Measurements from ENCODE around the gene TAF4B. TPM values are rescaled to one million over a fixed set of nuclear protein-coding genes. Genes with fewer than 3 reads are reported as not detected.

TAF4B gene
- total RNA-seq, 1 experiment from 2014 or later: 15.2 TPM

DNA sequence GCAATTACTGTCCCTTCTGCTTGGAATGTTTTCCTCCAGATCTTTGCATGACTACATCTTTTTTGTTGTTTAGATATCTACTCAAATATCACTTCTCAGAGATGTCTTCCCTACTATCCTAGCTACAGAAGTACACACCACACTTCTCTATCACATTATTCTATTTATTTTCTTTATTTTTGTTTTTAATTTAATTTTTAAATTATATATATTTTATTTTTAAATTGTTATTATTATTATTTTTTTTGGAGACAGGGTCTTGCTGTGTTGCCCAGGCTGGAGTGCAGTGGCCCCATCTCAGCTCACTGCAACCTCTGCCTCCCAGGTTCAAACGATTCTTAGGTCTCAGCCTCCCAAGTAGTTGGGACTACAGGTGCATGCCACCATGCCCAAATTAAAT lies 106.7 kb downstream of the TAF4B start:
- no peak overlapping the region for H3K27ac Mint-ChIP-seq
- ATAC-seq: no peak
- no peaks in the 10 kb centered on the region for H3K4me1 Mint-ChIP-seq
- no peak for DNase-seq (ENCODE audit: low spot score)
- no peak for TF ChIP-seq RELA (CRISPR knock-in tag; IDR thresholded peaks at IDR 0.05; ENCODE audit: borderline replicate concordance)
- peak; percentile 94 for TF ChIP-seq HMGA2 (CRISPR knock-in tag; IDR thresholded peaks at IDR 0.05)
- CTCF ChIA-PET: no interaction called here
- no peaks in the 10 kb centered on the region for H3K27me3 Mint-ChIP-seq (ENCODE audit: low read depth)
- no peak overlapping the region for H3K4me3 Mint-ChIP-seq
- H3K36me3 Mint-ChIP-seq: no peaks in the 10 kb centered on the region
- no peaks in the 10 kb centered on the region for H3K9me3 Mint-ChIP-seq
- POLR2A ChIA-PET: no interaction called here

DNA sequence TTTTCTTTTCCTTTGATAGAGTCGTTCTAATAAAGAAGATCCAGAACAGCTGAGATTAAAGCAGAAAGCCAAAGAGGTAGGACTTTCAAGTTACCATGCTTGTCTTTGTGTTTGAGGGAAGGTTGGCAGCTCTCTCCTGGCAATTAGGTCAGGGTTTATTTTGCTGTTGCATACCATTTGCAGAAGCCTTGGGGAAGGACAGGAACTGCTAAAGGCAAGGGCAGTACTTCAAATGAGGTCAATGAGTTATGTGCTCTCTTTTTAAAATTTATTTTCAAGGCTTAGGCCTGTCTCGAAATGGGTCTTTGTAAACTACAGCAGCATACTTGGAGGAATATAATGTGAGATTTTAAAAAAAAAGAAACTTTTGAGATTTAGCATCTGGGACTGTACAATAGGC lies 108.9 kb downstream of the TAF4B start:
- Mint-ChIP-seq H3K4me1 (no peaks in the 10 kb centered on the region), H3K4me3 (no peak overlapping the region), H3K36me3 (no peaks in the 10 kb centered on the region), H3K9me3 (no peaks in the 10 kb centered on the region), H3K27me3 (ENCODE audit: low read depth) (no peaks in the 10 kb centered on the region), H3K27ac (no peak overlapping the region; the same call in 1 of the 2 replicates)
- DNase-seq (ENCODE audit: low spot score) (no peak), ATAC-seq (no peak)
- CTCF ChIA-PET: no interaction called here
- POLR2A ChIA-PET: no interaction called here
- no peak for TF ChIP-seq OVOL2 (CRISPR knock-in tag; IDR thresholded peaks at IDR 0.05; ENCODE audit: borderline replicate concordance)
- no peak for TF ChIP-seq ATF1 (CRISPR knock-in tag; IDR thresholded peaks at IDR 0.05)
- no peak for TF ChIP-seq ELF4 (CRISPR knock-in tag; IDR thresholded peaks at IDR 0.05; ENCODE audit: low read depth)
- TF ChIP-seq NR3C1 (CRISPR knock-in tag; conservative IDR thresholded peaks at IDR 0.05; ENCODE audit: low read depth): no peak
- no peak for TF ChIP-seq SOX15 (CRISPR knock-in tag; IDR thresholded peaks at IDR 0.05)
- TF ChIP-seq, protein P1, sequence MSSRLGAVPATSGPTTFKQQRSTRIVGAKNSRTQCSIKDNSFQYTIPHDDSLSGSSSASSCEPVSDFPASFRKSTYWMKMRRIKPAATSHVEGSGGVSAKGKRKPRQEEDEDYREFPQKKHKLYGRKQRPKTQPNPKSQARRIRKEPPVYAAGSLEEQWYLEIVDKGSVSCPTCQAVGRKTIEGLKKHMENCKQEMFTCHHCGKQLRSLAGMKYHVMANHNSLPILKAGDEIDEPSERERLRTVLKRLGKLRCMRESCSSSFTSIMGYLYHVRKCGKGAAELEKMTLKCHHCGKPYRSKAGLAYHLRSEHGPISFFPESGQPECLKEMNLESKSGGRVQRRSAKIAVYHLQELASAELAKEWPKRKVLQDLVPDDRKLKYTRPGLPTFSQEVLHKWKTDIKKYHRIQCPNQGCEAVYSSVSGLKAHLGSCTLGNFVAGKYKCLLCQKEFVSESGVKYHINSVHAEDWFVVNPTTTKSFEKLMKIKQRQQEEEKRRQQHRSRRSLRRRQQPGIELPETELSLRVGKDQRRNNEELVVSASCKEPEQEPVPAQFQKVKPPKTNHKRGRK (CRISPR knock-in tag; IDR thresholded peaks at IDR 0.05; ENCODE audit: borderline replicate concordance): no peak
- TF ChIP-seq ZNF423 (CRISPR knock-in tag; IDR thresholded peaks at IDR 0.05): no peak
- no peak for TF ChIP-seq ESRRA (CRISPR knock-in tag; IDR thresholded peaks at IDR 0.05; ENCODE audit: borderline replicate concordance)
- no peak for TF ChIP-seq FOXK1 (CRISPR knock-in tag; IDR thresholded peaks at IDR 0.05)
- no peak for TF ChIP-seq TEAD4 (CRISPR knock-in tag; IDR thresholded peaks at IDR 0.05)

DNA sequence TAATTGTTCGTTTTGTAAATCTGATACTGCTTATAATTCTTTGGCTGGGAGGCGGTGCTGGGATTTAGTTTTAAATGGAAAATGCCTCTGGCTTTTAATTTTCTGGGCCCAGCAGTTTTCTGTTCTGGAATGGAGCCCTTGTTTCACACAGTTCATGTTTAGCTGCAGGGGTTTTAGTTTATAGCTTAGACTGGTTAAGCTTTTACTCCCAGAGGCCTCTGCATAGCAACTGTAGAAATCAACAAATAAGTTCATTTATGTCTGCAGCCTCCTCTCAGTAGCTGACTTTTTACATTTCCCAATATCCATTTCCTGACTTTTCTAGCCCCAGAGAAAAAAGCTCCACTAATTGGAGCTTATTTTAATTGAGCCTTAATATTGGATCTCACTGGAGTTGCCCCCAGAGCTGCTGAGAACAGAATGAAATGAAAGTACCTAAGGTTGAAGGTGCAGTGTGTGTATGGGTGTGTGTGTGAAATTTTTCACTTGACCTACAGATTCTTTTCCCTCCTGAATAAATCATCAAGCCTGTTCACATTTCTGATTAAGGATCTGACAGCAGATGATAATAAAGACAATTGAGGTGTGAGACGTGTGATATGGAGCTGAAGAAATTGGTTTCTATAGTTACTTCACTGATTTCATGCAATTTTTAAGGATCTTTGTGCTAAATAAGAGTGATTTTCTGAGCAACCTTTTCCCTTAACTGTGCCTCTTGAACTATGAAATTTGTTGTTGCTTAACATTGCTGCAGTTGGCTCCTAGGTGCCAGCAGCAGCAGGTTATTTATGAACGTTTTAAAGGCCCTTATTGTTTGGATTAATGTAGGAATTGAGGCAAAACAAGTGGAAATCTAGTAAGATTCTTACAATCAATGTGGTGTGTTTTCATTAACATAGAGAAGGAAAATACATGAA lies 109.6 kb downstream of the TAF4B start:
- Mint-ChIP-seq H3K36me3 (no peaks in the 10 kb centered on the region), H3K27me3 (ENCODE audit: low read depth) (no peaks in the 10 kb centered on the region), H3K4me3 (no peak overlapping the region), H3K27ac (no peak overlapping the region), H3K9me3 (no peaks in the 10 kb centered on the region), H3K4me1 (no peaks in the 10 kb centered on the region)
- POLR2A ChIA-PET: no interaction called here
- CTCF ChIA-PET: no interaction called here
- ATAC-seq: no peak
- no peak for DNase-seq (ENCODE audit: low spot score)
- TF ChIP-seq, protein P2, sequence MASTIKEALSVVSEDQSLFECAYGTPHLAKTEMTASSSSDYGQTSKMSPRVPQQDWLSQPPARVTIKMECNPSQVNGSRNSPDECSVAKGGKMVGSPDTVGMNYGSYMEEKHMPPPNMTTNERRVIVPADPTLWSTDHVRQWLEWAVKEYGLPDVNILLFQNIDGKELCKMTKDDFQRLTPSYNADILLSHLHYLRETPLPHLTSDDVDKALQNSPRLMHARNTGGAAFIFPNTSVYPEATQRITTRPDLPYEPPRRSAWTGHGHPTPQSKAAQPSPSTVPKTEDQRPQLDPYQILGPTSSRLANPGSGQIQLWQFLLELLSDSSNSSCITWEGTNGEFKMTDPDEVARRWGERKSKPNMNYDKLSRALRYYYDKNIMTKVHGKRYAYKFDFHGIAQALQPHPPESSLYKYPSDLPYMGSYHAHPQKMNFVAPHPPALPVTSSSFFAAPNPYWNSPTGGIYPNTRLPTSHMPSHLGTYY (CRISPR knock-in tag; IDR thresholded peaks at IDR 0.05): no peak
- TF ChIP-seq, protein P3, sequence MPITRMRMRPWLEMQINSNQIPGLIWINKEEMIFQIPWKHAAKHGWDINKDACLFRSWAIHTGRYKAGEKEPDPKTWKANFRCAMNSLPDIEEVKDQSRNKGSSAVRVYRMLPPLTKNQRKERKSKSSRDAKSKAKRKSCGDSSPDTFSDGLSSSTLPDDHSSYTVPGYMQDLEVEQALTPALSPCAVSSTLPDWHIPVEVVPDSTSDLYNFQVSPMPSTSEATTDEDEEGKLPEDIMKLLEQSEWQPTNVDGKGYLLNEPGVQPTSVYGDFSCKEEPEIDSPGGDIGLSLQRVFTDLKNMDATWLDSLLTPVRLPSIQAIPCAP (CRISPR knock-in tag; IDR thresholded peaks at IDR 0.05): no peak
- no peak for TF ChIP-seq NFYB (CRISPR knock-in tag; conservative IDR thresholded peaks at IDR 0.05; ENCODE audit: low read depth)
- TF ChIP-seq, protein P4, sequence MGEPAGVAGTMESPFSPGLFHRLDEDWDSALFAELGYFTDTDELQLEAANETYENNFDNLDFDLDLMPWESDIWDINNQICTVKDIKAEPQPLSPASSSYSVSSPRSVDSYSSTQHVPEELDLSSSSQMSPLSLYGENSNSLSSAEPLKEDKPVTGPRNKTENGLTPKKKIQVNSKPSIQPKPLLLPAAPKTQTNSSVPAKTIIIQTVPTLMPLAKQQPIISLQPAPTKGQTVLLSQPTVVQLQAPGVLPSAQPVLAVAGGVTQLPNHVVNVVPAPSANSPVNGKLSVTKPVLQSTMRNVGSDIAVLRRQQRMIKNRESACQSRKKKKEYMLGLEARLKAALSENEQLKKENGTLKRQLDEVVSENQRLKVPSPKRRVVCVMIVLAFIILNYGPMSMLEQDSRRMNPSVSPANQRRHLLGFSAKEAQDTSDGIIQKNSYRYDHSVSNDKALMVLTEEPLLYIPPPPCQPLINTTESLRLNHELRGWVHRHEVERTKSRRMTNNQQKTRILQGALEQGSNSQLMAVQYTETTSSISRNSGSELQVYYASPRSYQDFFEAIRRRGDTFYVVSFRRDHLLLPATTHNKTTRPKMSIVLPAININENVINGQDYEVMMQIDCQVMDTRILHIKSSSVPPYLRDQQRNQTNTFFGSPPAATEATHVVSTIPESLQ (CRISPR knock-in tag; IDR thresholded peaks at IDR 0.05): no peak
- no peak for TF ChIP-seq PRRX2 (CRISPR knock-in tag; IDR thresholded peaks at IDR 0.05)
- no peak for TF ChIP-seq NR2C2 (CRISPR knock-in tag; IDR thresholded peaks at IDR 0.05)
- TF ChIP-seq TEAD4 (CRISPR knock-in tag; IDR thresholded peaks at IDR 0.05): no peak
- TF ChIP-seq, protein P5, sequence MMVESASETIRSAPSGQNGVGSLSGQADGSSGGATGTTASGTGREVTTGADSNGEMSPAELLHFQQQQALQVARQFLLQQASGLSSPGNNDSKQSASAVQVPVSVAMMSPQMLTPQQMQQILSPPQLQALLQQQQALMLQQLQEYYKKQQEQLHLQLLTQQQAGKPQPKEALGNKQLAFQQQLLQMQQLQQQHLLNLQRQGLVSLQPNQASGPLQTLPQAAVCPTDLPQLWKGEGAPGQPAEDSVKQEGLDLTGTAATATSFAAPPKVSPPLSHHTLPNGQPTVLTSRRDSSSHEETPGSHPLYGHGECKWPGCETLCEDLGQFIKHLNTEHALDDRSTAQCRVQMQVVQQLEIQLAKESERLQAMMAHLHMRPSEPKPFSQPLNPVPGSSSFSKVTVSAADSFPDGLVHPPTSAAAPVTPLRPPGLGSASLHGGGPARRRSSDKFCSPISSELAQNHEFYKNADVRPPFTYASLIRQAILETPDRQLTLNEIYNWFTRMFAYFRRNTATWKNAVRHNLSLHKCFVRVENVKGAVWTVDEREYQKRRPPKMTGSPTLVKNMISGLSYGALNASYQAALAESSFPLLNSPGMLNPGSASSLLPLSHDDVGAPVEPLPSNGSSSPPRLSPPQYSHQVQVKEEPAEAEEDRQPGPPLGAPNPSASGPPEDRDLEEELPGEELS (CRISPR knock-in tag; IDR thresholded peaks at IDR 0.05): no peak
- TF ChIP-seq MXD4 (CRISPR knock-in tag; IDR thresholded peaks at IDR 0.05; ENCODE audit: borderline replicate concordance): no peak
- TF ChIP-seq ZNF317 (CRISPR knock-in tag; IDR thresholded peaks at IDR 0.05; ENCODE audit: borderline replicate concordance, low read depth): no peak
- TF ChIP-seq JAZF1 (CRISPR knock-in tag; IDR thresholded peaks at IDR 0.05): no peak
- TF ChIP-seq, protein P6, sequence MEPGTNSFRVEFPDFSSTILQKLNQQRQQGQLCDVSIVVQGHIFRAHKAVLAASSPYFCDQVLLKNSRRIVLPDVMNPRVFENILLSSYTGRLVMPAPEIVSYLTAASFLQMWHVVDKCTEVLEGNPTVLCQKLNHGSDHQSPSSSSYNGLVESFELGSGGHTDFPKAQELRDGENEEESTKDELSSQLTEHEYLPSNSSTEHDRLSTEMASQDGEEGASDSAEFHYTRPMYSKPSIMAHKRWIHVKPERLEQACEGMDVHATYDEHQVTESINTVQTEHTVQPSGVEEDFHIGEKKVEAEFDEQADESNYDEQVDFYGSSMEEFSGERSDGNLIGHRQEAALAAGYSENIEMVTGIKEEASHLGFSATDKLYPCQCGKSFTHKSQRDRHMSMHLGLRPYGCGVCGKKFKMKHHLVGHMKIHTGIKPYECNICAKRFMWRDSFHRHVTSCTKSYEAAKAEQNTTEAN (CRISPR knock-in tag; IDR thresholded peaks at IDR 0.05): no peak

Measured in WTC11 (cell line).